GM23248 (cell line): ENCODE results near the gene TLK2. TPM values are rescaled to one million over a fixed set of nuclear protein-coding genes. Genes with fewer than 3 reads are reported as not detected.

Source experiments
- DNase-seq: peaks from one replicate; pipeline ENCODE4 v3.0.0-alpha.2; 2015
- H2AFZ ChIP-seq: fragments of 200-600 bp; sonication (generic); 2 replicates; pipeline ENCODE4 v1.6.1; 2016; ENCODE audit warnings: antibody characterized with exemption
- H3F3A ChIP-seq: fragments of 200-600 bp; sonication (generic); 2 replicates; pipeline ENCODE4 v1.6.1; 2016; ENCODE audit warnings: mild to moderate bottlenecking, antibody characterized with exemption, mixed run types; ENCODE audit not compliant: insufficient read depth
- H3K27ac ChIP-seq: fragments of 200-600 bp; sonication (generic); 2 replicates; pipeline ENCODE4 v1.5.1; 2016; ENCODE audit warnings: mild to moderate bottlenecking
- H3K27me3 ChIP-seq: fragments of 200-600 bp; sonication (generic); replicated peaks from 2 replicates; pipeline ENCODE4 v1.6.1; 2016; ENCODE audit warnings: mild to moderate bottlenecking; ENCODE audit not compliant: insufficient read depth
- H3K36me3 ChIP-seq: fragments of 200-600 bp; sonication (generic); 2 replicates; pipeline ENCODE4 v1.6.1; 2016; ENCODE audit warnings: low read depth, mild to moderate bottlenecking
- H3K4me1 ChIP-seq: fragments of 200-600 bp; sonication (generic); 2 replicates; pipeline ENCODE4 v1.6.1; 2016; ENCODE audit warnings: mild to moderate bottlenecking; ENCODE audit not compliant: insufficient read depth
- H3K4me2 ChIP-seq: fragments of 200-600 bp; sonication (generic); one replicate; pipeline ENCODE4 v1.6.1; 2016; ENCODE audit warnings: mild to moderate bottlenecking; ENCODE audit not compliant: unreplicated experiment
- H3K4me3 ChIP-seq: fragments of 200-600 bp; sonication (generic); 2 replicates; pipeline ENCODE4 v1.5.1; 2016; ENCODE audit warnings: mild to moderate bottlenecking
- H3K79me2 ChIP-seq: fragments of 200-600 bp; sonication (generic); 2 replicates; pipeline ENCODE4 v1.6.1; 2016; ENCODE audit warnings: mild to moderate bottlenecking; ENCODE audit not compliant: insufficient read depth
- H3K9ac ChIP-seq: fragments of 200-600 bp; sonication (generic); 2 replicates; pipeline ENCODE4 v1.6.1; 2016; ENCODE audit warnings: mild to moderate bottlenecking
- H3K9me2 ChIP-seq: fragments of 200-600 bp; sonication (generic); 2 replicates; pipeline ENCODE4 v1.6.1; 2016; ENCODE audit warnings: mixed run types, mild to moderate bottlenecking, moderate library complexity; ENCODE audit not compliant: insufficient read depth
- H3K9me3 ChIP-seq: fragments of 200-600 bp; sonication (generic); one replicate; pipeline ENCODE4 v1.6.1; 2017; ENCODE audit warnings: low read depth
- H4K20me1 ChIP-seq: fragments of 200-600 bp; sonication (generic); 2 replicates; pipeline ENCODE4 v1.6.0; 2016; ENCODE audit not compliant: insufficient read depth
- EZH2 ChIP-seq: fragments of 200-600 bp; sonication (generic); IDR thresholded peaks from 2 replicates; pipeline ENCODE4 v1.6.1; 2018; ENCODE audit warnings: antibody characterized with exemption, mild to moderate bottlenecking; ENCODE audit not compliant: insufficient read depth, poor library complexity, severe bottlenecking
- EZH2phosphoT487 ChIP-seq: fragments of 200-600 bp; sonication (generic); IDR thresholded peaks from 2 replicates; pipeline ENCODE4 v1.6.1; 2018; ENCODE audit warnings: antibody characterized with exemption, moderate library complexity, mild to moderate bottlenecking, low read depth; ENCODE audit not compliant: insufficient read depth
- WGBS, 2 experiments: methylation state at CpG; one replicate each; pipeline ENCODE4 v1.1.6; 2015 to 2017; ENCODE audit warnings: low lambda C conversion rate in 2 of 2, low coverage in 1 of 2; ENCODE audit errors: missing lambda C conversion rate in 2 of 2; 5-methylcytosine and 5-hydroxymethylcytosine counted together
- in situ Hi-C: fragments of 300-500 bp; cut with MboI; formaldehyde crosslinking; loops from 2 replicates; pipeline ENCODE4 v1.15.0; 2020
- polyA plus RNA-seq: library from polyadenylated mRNA; unstranded; fragments of >200 nt; fragmentation: Nextera tagmentation; extraction: Ambion mirVana; gene quantifications from 2 replicates; pipeline ENCODE4 v1.2.1, GENCODE V29; 2016
- total RNA-seq: library from RNA; depleted of rRNA; stranded (reverse); fragments of >200 nt; shearing (Covaris generic); gene quantifications from 2 replicates; pipeline ENCODE4 v1.2.3, GENCODE V29; 2014

TLK2 gene
- total and polyA plus RNA-seq, 2 experiments from 2014 or later = 12.6 to 37.9 TPM

DNA sequence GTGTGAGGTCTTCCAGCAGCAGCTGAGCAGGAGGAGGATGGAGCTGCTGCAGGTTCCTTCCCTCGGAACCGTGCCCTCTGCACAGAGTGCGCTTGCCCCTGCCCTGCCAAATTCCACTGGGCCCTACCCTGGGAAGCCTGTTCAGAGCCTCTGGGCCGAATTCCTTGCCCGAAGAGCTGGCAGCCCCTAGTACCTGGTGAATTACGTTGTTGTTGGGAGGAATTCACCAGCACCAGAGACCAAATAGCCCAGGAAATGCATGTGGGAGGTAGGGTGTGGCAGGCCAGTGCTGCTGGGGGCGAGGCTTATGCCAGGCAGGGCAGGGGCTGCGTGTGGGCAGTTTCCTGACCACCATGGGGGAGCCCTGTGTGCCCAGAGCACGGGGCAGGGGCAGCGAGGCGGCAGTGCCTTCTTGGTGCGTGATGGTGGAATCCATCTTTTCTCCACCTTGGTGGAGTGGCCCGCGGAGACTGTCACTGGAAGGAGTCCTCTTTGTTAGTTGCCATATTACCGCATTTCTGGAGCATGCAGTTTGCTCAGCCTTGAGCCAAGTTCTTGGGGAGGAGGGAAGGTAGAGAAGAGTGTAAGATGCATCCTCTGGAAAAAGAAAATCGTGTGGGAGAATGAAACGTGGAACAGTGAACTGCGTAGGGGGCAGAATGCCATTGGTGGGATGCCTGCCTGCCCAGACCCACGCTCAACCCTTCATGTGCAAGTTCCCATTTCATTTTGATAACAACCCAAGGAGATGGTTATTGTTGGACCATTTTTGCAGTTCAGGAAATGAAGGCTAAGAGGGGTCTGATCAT, 151.1 kb downstream of the TLK2 start:
- Histone ChIP-seq H2AFZ (no peak overlapping the region), H3F3A (peaks cover 28% of the 10 kb centered on the region), H3K4me2 (peak overlapping the region; percentile 98), H3K36me3 (0 out of 2 replicates have a peak, but pooled peaks cover 4% of the 10 kb centered on the region), H3K27ac (peak overlapping the region; percentile 98), H3K4me3 (peak overlapping the region; percentile 88), H3K9ac (peak overlapping the region; percentile 95), H3K27me3 (no peaks in the 10 kb centered on the region), H3K9me3 (no peaks in the 10 kb centered on the region), H3K79me2 (peaks cover 84% of the 10 kb centered on the region), H3K9me2 (no peaks in the 10 kb centered on the region), H3K4me1 (peaks cover 36% of the 10 kb centered on the region), H4K20me1 (no peaks in the 10 kb centered on the region; the same call in 1 of the 2 replicates)
- peak; percentile 56 for DNase-seq
- TF ChIP-seq EZH2phosphoT487 (no peak), EZH2 (no peak)
- in situ Hi-C loops = no loop called here
- 15 to 21% methylated on average over 19 of the region's 19 CpGs for WGBS, 2 experiments

DNA sequence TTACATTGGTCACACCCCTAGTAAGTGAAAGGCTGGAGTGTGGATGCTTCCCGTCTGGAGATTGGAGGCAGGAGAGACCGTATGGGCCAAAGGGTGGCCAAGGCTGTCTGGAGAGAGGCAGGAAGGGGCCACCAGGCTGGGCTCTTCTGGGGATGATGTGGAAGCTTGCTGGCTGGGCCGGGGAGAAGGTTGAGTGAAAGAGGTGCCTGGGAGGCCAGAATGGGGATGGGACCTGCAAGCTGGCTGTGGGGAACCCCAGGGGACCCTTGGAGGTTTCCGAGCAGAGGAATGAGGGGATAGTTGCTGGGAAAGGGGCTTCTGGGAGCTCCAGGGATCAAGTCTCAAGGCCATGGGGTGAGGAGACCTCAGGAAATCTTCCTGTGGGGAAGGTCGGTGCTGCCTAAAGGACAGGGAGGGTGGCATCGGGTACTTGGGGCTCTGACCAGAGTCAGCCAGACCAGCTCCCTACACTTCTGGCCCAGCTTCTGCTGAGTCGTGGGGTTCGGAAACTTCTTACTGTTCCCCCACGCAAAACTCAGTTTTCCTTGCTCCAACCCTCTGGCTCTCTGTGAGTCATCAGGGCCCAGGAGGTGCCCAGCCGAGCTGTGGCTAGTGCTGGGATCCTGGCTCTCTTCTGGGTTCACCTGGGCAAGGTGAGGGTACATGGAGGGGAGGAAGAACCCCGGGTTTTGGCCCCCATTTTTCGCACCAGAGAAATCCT, 151.9 kb downstream of the TLK2 start:
- Histone ChIP-seq H3K9ac (peak overlapping the region; percentile 95), H3K27me3 (no peaks in the 10 kb centered on the region)

DNA sequence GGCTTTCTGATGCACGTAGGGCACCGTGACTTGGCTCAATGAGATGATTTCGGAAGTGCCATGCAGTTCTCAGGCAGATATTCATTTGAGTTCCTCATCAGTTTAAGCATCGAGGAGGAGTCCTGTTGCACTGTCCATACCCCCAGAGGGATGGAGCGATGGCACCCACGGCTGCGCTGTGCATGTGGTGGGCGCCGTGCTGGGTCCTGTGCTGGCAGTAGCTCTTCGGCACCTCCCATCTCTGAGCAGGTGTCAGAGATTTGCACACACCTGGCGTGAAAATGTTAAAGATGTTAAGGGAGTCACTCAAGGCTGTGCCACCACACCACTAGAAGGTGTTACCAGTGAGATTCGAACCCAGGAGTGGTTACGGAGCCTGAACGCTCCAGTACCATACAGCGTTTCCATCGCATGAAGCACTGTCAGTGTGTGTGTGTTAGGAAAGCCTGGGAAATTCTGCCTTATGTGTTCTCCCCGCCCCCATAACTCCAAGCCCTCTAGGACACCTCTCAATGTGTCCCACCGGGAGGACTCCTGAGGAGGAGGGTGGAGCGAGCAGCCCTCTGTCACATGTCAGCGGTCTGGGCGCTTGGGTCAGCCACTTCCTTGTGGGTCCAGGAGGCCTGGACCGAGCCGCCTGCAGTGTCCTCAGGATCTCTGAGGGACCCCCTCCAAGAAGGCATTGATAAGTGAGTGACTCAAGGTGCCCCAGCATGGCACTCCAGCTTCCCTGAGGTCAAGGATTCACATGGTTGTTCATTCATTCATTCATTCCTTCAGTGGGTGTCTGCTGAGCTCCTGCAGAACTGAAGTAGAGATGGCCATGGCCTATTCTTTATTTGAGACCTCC, 152.7 kb downstream of the TLK2 start:
- peaks cover 31% of the 10 kb centered on the region for H3K4me1 ChIP-seq
- in situ Hi-C loops = no loop called here
- H3K79me2 ChIP-seq = peaks cover 89% of the 10 kb centered on the region
- WGBS, 2 experiments = 91% methylated on average over 23 of the region's 23 CpGs
- peaks cover 8% of the 10 kb centered on the region; the same call in 1 of the 2 replicates for H3K36me3 ChIP-seq
- H3K4me2 ChIP-seq = peak overlapping the region; percentile 98
- no peaks in the 10 kb centered on the region; the same call in 1 of the 2 replicates for H4K20me1 ChIP-seq
- no peak for TF ChIP-seq EZH2
- no peak for TF ChIP-seq EZH2phosphoT487
- H3K4me3 ChIP-seq = peak overlapping the region; percentile 88
- H3K9ac ChIP-seq = peak overlapping the region; percentile 95
- H3K9me2 ChIP-seq = no peaks in the 10 kb centered on the region
- no peaks in the 10 kb centered on the region for H3K9me3 ChIP-seq
- H3F3A ChIP-seq = peaks cover 22% of the 10 kb centered on the region
- no peaks in the 10 kb centered on the region for H3K27me3 ChIP-seq
- peak overlapping the region; percentile 98 for H3K27ac ChIP-seq
- no peak for DNase-seq
- H2AFZ ChIP-seq = no peak overlapping the region

More for the DNA sequence above, 151.9 kb downstream of the TLK2 start:
- Histone ChIP-seq H3K4me3 (peak overlapping the region; percentile 88), H3F3A (peaks cover 28% of the 10 kb centered on the region), H4K20me1 (no peaks in the 10 kb centered on the region; the same call in 1 of the 2 replicates), H3K9me3 (no peaks in the 10 kb centered on the region), H3K79me2 (peaks cover 88% of the 10 kb centered on the region), H3K4me2 (peak overlapping the region; percentile 98), H3K36me3 (peaks cover 8% of the 10 kb centered on the region; the same call in 1 of the 2 replicates), H3K4me1 (peaks cover 36% of the 10 kb centered on the region), H3K27ac (peak overlapping the region; percentile 98), H2AFZ (no peak overlapping the region), H3K9me2 (no peaks in the 10 kb centered on the region)
- DNase-seq = peak; percentile 81
- TF ChIP-seq EZH2 = no peak
- TF ChIP-seq EZH2phosphoT487 = no peak
- in situ Hi-C loops = no loop called here
- WGBS, 2 experiments = 39 to 49% methylated on average over 12 of the region's 12 CpGs
